ENCODE data around the gene KRTAP5-7.
"Not testable (repeated sequence)": the region's sequence is repeated elsewhere in the genome, so short reads cannot be mapped to it uniquely, and the experiment has no call there.

Gene KRTAP5-7

GRCh38 chr11:71496421-71496820 lies 30.6 kb upstream of the KRTAP5-7 start:
- DNase-seq: no peak

GRCh38 chr11:71498091-71498490 lies 29.0 kb upstream of the KRTAP5-7 start:
- DNase-seq: no peak

GRCh38 chr11:71499125-71499524 lies 27.9 kb upstream of the KRTAP5-7 start:
- DNase-seq: no peak

- no peak for DNase-seq
Observed at GRCh38 chr11:71499546-71499945, 27.5 kb upstream of the KRTAP5-7 start.

- no peak for DNase-seq
Observed at GRCh38 chr11:71500601-71501021, 26.5 kb upstream of the KRTAP5-7 start.

- no peak for DNase-seq
Observed at GRCh38 chr11:71501071-71501985, 25.7 kb upstream of the KRTAP5-7 start.

- DNase-seq: no peak
Observed at GRCh38 chr11:71502026-71502425, 25.0 kb upstream of the KRTAP5-7 start.

GRCh38 chr11:71502871-71503435 lies 24.1 kb upstream of the KRTAP5-7 start:
- no peak for DNase-seq

- no peak for DNase-seq
Observed at GRCh38 chr11:71504531-71504930, 22.5 kb upstream of the KRTAP5-7 start.

GRCh38 chr11:71505001-71505400 lies 22.1 kb upstream of the KRTAP5-7 start:
- no peak for DNase-seq

GRCh38 chr11:71505781-71506180 lies 21.3 kb upstream of the KRTAP5-7 start:
- no peak for DNase-seq

GRCh38 chr11:71507102-71507501 lies 20.0 kb upstream of the KRTAP5-7 start:
- no peak for DNase-seq

GRCh38 chr11:71518506-71519471 lies 8.3 kb upstream of the KRTAP5-7 start:
- no peak for DNase-seq

GRCh38 chr11:71519546-71519945 lies 7.5 kb upstream of the KRTAP5-7 start:
- no peak for DNase-seq

GRCh38 chr11:71525188-71525937 lies 1.7 kb upstream of the KRTAP5-7 start:
- no peak for DNase-seq

- DNase-seq: no peak
Observed at GRCh38 chr11:71525938-71526495, 1.1 kb upstream of the KRTAP5-7 start.

- no peak for DNase-seq
Observed at GRCh38 chr11:71527576-71528210, 626 bp downstream of the KRTAP5-7 start.

- DNase-seq: no peak
Observed at GRCh38 chr11:71530602-71531001, 3.5 kb downstream of the KRTAP5-7 start.

GRCh38 chr11:71532036-71532610 lies 5.1 kb downstream of the KRTAP5-7 start:
- no peak for DNase-seq

- not testable (repeated sequence) for DNase-seq
Observed at GRCh38 chr11:71534711-71535608, 7.9 kb downstream of the KRTAP5-7 start.

Data from NCI-H2029 (cell line).